OCI-LY3 (cell line): ENCODE results near the gene PASD1.
"Not testable (repeated sequence)": the region's sequence is repeated elsewhere in the genome, so short reads cannot be mapped to it uniquely, and the experiment has no call there.

ENCODE experiments used
- H2AFZ ChIP-seq: fragments of 200-600, 300-600 bp; shearing (Covaris generic); 2 replicates; pipeline ENCODE4 v1.6.0; 2014; ENCODE audit warnings: antibody characterized with exemption, low read depth, low read length
- H3K27ac ChIP-seq: fragments of 200-600, 300-600 bp; sonication (generic); 2 replicates; pipeline ENCODE4 v1.5.1; 2014; ENCODE audit warnings: mild to moderate bottlenecking, low read length, moderate library complexity, mixed read lengths
- H3K27me3 ChIP-seq: fragments of 200-600, 300-600 bp; sonication (generic); 2 replicates; pipeline ENCODE4 v1.6.1; 2014; ENCODE audit warnings: low read depth, low read length, mixed read lengths
- H3K36me3 ChIP-seq: fragments of 200-600, 300-600 bp; sonication (generic); replicated peaks from 2 replicates; pipeline ENCODE3; 2014; ENCODE audit warnings: low read depth, low read length, mixed read lengths
- H3K4me1 ChIP-seq: fragments of 300-600, 200-600 bp; sonication (generic); 2 replicates; pipeline ENCODE4 v1.6.1; 2014; ENCODE audit warnings: low read length, mixed read lengths
- H3K4me2 ChIP-seq: fragments of 200-600, 300-600 bp; sonication (generic); 2 replicates; pipeline ENCODE4 v1.6.1; 2014; ENCODE audit warnings: low read length, mixed read lengths
- H3K4me3 ChIP-seq: fragments of 300-600, 200-600 bp; sonication (generic); 2 replicates; pipeline ENCODE4 v1.5.1; 2014; ENCODE audit warnings: antibody characterized with exemption, mild to moderate bottlenecking, low read length, moderate library complexity
- H3K79me2 ChIP-seq: fragments of 300-600, 200-600 bp; shearing (Covaris generic); 2 replicates; pipeline ENCODE4 v1.6.1; 2014; ENCODE audit warnings: mild to moderate bottlenecking, low read length, mixed read lengths
- H3K9ac ChIP-seq: fragments of 300-600, 200-600 bp; shearing (Covaris generic); 2 replicates; pipeline ENCODE4 v1.6.0; 2014; ENCODE audit warnings: mild to moderate bottlenecking, low read length, moderate library complexity
- H3K9me3 ChIP-seq: fragments of 200-600, 300-600 bp; shearing (Covaris generic); 2 replicates; pipeline ENCODE4 v1.6.1; 2014; ENCODE audit warnings: low read length, mixed read lengths; ENCODE audit not compliant: insufficient read depth
- H4K20me1 ChIP-seq: fragments of 200-600, 300-600 bp; sonication (generic); 2 replicates; pipeline ENCODE4 v1.6.1; 2016; ENCODE audit warnings: low read length, mixed read lengths; ENCODE audit not compliant: insufficient read depth
- CTCF ChIP-seq: fragments of 200-600, 300-600 bp; sonication (generic); IDR thresholded peaks from 2 replicates; pipeline ENCODE4 v1.5.1; 2014; ENCODE audit warnings: antibody characterized with exemption, low read length, low read depth
- EZH2phosphoT487 ChIP-seq: fragments of 200-600 bp; shearing (Covaris generic); IDR thresholded peaks from 2 replicates; pipeline ENCODE4 v1.6.1; 2018; ENCODE audit warnings: antibody characterized with exemption, mixed run types, low read depth

Gene PASD1

GRCh38 chrX:151694661-151695582, 131.4 kb downstream of the PASD1 start, which contains the start of gene PRRG3:
Gene PRRG3, plus strand, starts transcription at chrX:151695458. Its CDS starts 3,357 bp downstream, at chrX:151698815.
- no peak within 1 kb of the TSS for H3K9ac ChIP-seq
- H2AFZ ChIP-seq: no peak within 1 kb of the TSS
- no peaks in the 10 kb centered on the region for H3K9me3 ChIP-seq
- no peak within 1 kb of the TSS for H3K27ac ChIP-seq
- no peak for TF ChIP-seq CTCF
- TF ChIP-seq EZH2phosphoT487: no peak
- no peaks in the 10 kb centered on the region for H4K20me1 ChIP-seq
- H3K4me1 ChIP-seq: no peaks in the 10 kb centered on the region
- no peak within 1 kb of the TSS for H3K4me2 ChIP-seq
- no peak within 1 kb of the TSS for H3K4me3 ChIP-seq
- no peaks in the 10 kb centered on the region for H3K36me3 ChIP-seq
- H3K79me2 ChIP-seq: no peaks in the 10 kb centered on the region
- no peaks in the 10 kb centered on the region for H3K27me3 ChIP-seq

GRCh38 chrX:151695583-151696340, 132.3 kb downstream of the PASD1 start:
- no peaks in the 10 kb centered on the region for H3K9me3 ChIP-seq
- H3K36me3 ChIP-seq: no peaks in the 10 kb centered on the region
- H3K4me3 ChIP-seq: no peak overlapping the region
- TF ChIP-seq CTCF: no peak
- no peak for TF ChIP-seq EZH2phosphoT487
- no peaks in the 10 kb centered on the region for H3K79me2 ChIP-seq
- no peak overlapping the region for H3K27ac ChIP-seq
- H3K4me1 ChIP-seq: no peaks in the 10 kb centered on the region
- no peak overlapping the region for H3K9ac ChIP-seq
- H4K20me1 ChIP-seq: no peaks in the 10 kb centered on the region
- H3K27me3 ChIP-seq: no peaks in the 10 kb centered on the region
- H2AFZ ChIP-seq: no peak overlapping the region
- H3K4me2 ChIP-seq: no peak overlapping the region

GRCh38 chrX:151697082-151697481, 133.6 kb downstream of the PASD1 start:
- H3K27ac ChIP-seq, H3K27me3 ChIP-seq, H3K9me3 ChIP-seq, H4K20me1 ChIP-seq, H3K36me3 ChIP-seq, H3K4me3 ChIP-seq, H3K4me1 ChIP-seq, H3K9ac ChIP-seq, H3K4me2 ChIP-seq, H3K79me2 ChIP-seq, H2AFZ ChIP-seq: not testable (repeated sequence)

DNA sequence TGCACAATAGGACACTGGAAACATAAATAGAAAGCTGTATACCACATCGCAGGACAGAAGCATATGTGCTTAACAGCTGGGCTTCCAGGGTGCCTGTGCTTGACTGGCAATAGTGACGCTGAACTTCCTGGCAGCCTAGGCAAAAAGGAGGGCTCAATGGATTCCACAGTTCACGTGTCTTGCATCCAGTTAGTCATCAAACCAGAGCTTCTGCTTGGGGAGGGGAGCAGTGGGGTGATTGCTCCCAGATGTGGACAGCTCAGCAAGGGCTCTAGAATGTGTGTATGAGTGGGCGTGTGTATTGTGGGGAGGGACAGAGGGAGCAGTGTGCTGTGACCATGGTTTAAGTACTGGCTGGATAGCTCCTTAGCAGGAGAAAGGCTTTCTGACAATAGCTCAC, 134.0 kb downstream of the PASD1 start:
- Histone ChIP-seq H3K4me2 (no peak overlapping the region), H3K9me3 (no peaks in the 10 kb centered on the region)

More for the DNA sequence above, 134.0 kb downstream of the PASD1 start:
- H3K4me3 ChIP-seq: no peak overlapping the region
- TF ChIP-seq CTCF (no peak), EZH2phosphoT487 (no peak)
- no peaks in the 10 kb centered on the region for H3K79me2 ChIP-seq
- H3K9ac ChIP-seq: no peak overlapping the region
- no peaks in the 10 kb centered on the region for H4K20me1 ChIP-seq
- H3K4me1 ChIP-seq: no peaks in the 10 kb centered on the region
- H3K36me3 ChIP-seq: no peaks in the 10 kb centered on the region
- no peak overlapping the region for H2AFZ ChIP-seq
- H3K27me3 ChIP-seq: no peaks in the 10 kb centered on the region
- H3K27ac ChIP-seq: no peak overlapping the region
